ENCODE measurements around the gene PLEKHA4.
A peak's percentile ranks its signal among the peaks of the same experiment; 100 is the strongest.
"Not testable (repeated sequence)": the region's sequence is repeated elsewhere in the genome, so short reads cannot be mapped to it uniquely, and the experiment has no call there.

Gene PLEKHA4

DNA sequence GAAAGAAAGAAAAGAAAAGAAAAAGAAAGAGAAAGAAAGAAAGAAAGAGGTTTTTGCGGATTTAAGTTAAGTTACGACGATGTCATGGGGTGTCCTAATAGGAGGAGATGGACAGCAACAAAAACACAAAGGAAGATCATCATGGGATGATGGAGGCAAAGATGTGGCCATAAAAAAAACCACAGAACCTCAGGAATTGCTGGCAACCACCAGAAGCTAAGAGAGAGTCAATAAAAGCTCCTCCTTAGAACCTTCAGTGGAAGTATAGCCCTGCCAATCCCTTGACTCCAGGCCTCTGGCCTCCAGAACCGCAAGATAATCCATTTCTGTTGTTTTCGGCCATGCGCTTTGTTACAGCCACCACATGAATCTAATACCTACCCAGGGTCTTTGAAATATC, 11.5 kb downstream of the PLEKHA4 start:
- Histone ChIP-seq H3K27ac (ENCODE audit: low read length) (no peak overlapping the region), H3K4me1 (ENCODE audit: control insufficient read depth in 1 of 2, insufficient read depth in 2 of 2, low read length in 2 of 2) (no peaks in the 10 kb centered on the region), H3K4me3 (ENCODE audit: low read depth in 1 of 2, low read length in 2 of 2) (no peak overlapping the region), H3K9me3 (ENCODE audit: control insufficient read depth in 1 of 2, low read length in 2 of 2) (no peaks in the 10 kb centered on the region), H3K36me3 (ENCODE audit: control insufficient read depth in 1 of 2, insufficient read depth in 2 of 2, low read length in 2 of 2) (peaks cover 0 to 20% of the 10 kb centered on the region in 2 donors), H3K27me3 (ENCODE audit: low read depth, low read length) (no peaks in the 10 kb centered on the region)

DNA sequence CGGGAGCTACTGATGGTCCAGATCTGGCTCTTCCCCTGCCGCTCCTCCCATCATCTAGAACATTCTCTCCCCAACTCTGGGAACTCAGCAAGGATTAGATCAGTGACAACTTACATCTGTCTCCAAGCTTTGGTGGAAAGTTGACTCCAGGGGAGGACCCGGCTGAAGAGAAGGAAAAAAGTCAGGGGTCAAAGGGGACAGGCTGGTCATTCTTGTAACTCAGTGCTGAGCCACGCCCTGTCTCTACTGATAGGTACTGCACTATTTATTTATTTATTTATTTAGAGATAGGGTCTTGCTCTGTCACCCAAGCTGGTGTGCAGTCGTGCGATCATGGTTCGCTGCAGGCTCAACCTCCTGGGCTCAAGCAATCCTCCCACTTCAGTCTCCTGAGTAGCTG, 14.3 kb downstream of the PLEKHA4 start:
- Histone ChIP-seq H3K36me3 (ENCODE audit: control insufficient read depth in 1 of 2, insufficient read depth in 2 of 2, low read length in 2 of 2) (peaks cover 0 to under 1% of the 10 kb centered on the region in 2 donors), H3K4me1 (ENCODE audit: control insufficient read depth in 1 of 2, insufficient read depth in 2 of 2, low read length in 2 of 2) (no peaks in the 10 kb centered on the region), H3K27me3 (ENCODE audit: low read depth, low read length) (no peaks in the 10 kb centered on the region), H3K4me3 (ENCODE audit: low read depth in 1 of 2, low read length in 2 of 2) (no peak overlapping the region), H3K9me3 (ENCODE audit: control insufficient read depth in 1 of 2, low read length in 2 of 2) (no peaks in the 10 kb centered on the region), H3K27ac (ENCODE audit: low read length) (no peak overlapping the region)

DNA sequence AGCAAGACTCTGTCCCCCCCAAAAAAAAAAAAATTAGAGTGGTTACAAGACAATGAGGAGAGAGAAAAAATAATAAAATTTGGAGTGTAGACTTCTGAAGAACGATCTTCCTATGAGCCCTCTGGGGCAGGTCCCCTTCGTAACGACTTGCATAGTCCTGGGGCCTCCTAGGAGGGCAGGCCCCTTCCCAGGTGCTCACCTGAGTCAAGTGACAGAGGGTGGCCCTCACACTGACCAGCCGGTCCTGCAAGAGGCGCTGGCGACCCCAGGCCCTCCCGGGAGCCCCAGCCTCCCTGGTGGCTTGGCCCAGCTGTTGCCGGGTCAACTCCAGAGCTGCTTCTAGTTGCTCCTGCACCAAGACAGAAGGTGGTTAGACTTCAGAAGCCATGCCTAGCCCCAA, 14.9 kb downstream of the PLEKHA4 start:
- Histone ChIP-seq H3K27ac (ENCODE audit: low read length) (no peak overlapping the region), H3K4me3 (ENCODE audit: low read depth in 1 of 2, low read length in 2 of 2) (no peak overlapping the region), H3K9me3 (ENCODE audit: control insufficient read depth in 1 of 2, low read length in 2 of 2) (no peaks in the 10 kb centered on the region), H3K36me3 (ENCODE audit: control insufficient read depth in 1 of 2, insufficient read depth in 2 of 2, low read length in 2 of 2) (no peaks in the 10 kb centered on the region), H3K4me1 (ENCODE audit: control insufficient read depth in 1 of 2, insufficient read depth in 2 of 2, low read length in 2 of 2) (no peaks in the 10 kb centered on the region), H3K27me3 (ENCODE audit: low read depth, low read length) (no peaks in the 10 kb centered on the region)

DNA sequence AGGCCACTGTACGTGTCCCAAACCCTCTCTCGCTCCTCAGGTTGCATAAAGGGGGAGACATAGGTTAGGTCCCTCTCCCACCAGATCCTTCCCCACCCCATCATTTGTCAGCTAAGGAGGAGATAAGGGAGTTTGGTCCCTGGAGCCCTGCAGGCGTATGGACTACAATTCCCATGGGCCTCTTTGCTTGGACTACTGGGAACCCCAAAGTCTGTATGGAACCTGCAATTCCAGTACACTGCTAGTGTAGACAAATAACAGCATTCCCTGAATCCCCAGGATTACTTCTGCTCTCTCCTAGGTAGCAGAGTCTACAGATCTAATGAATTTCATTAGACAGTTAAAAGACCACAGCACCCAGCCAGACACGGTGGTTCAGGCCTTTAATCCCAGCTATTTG, 16.1 kb downstream of the PLEKHA4 start:
- Histone ChIP-seq H3K27ac (ENCODE audit: low read length) (no peak overlapping the region), H3K4me3 (ENCODE audit: low read depth in 1 of 2, low read length in 2 of 2) (no peak overlapping the region), H3K27me3 (ENCODE audit: low read depth, low read length) (no peaks in the 10 kb centered on the region), H3K4me1 (ENCODE audit: control insufficient read depth in 1 of 2, insufficient read depth in 2 of 2, low read length in 2 of 2) (no peaks in the 10 kb centered on the region), H3K36me3 (ENCODE audit: control insufficient read depth in 1 of 2, insufficient read depth in 2 of 2, low read length in 2 of 2) (peaks cover 0 to 6% of the 10 kb centered on the region in 2 donors), H3K9me3 (ENCODE audit: control insufficient read depth in 1 of 2, low read length in 2 of 2) (no peaks in the 10 kb centered on the region)

DNA sequence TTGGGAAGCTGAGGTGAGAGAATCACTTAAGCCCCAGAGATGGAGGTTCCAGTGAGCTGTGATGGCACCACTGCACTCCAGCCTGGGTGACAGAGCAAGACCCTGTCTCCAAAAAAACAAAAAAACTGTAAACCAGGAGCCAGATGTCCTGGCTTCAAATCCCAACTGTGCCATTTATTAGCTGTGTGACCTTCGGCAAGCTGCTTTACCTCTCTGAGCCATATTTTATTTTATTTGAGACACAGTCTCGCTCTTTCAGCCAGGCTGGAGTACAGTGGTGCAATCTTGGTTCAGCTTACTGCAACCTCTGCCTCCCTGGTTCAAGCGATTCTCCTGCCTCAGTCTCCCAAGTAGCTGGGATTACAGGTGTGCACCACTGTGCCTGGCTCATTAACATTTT, 21.8 kb downstream of the PLEKHA4 start:
- H3K36me3 ChIP-seq (ENCODE audit: control insufficient read depth in 1 of 2, insufficient read depth in 2 of 2, low read length in 2 of 2): peaks cover 5 to 23% of the 10 kb centered on the region in 2 donors
- H3K4me3 ChIP-seq (ENCODE audit: low read depth in 1 of 2, low read length in 2 of 2); H3K4me1 ChIP-seq (ENCODE audit: control insufficient read depth in 1 of 2, insufficient read depth in 2 of 2, low read length in 2 of 2); H3K9me3 ChIP-seq (ENCODE audit: control insufficient read depth in 1 of 2, low read length in 2 of 2); H3K27ac ChIP-seq (ENCODE audit: low read length); H3K27me3 ChIP-seq (ENCODE audit: low read depth, low read length): not testable (repeated sequence)

DNA sequence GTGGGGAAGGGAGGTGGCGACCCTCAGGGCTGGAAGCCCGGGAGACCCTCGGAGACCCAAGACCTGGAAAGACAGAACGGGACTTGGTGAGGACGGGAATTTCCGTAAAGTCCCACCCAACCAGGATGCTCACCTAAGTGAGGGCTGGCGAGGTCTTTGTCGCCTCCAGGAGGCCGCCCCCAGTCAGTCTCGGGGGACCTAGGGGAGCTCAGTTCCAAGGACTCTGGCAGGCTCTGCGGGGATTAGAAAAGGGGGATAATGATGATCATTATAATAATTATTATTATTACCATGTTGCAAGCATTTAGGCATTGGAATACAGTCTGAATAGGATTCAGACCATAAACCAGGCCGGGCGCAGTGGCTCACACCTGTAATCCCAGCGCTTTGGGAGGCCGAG, 23.0 kb downstream of the PLEKHA4 start:
- Histone ChIP-seq H3K9me3 (ENCODE audit: control insufficient read depth in 1 of 2, low read length in 2 of 2) (no peaks in the 10 kb centered on the region), H3K27me3 (ENCODE audit: low read depth, low read length) (no peaks in the 10 kb centered on the region), H3K36me3 (ENCODE audit: control insufficient read depth in 1 of 2, insufficient read depth in 2 of 2, low read length in 2 of 2) (peaks cover 5 to 23% of the 10 kb centered on the region in 2 donors), H3K4me3 (ENCODE audit: low read depth in 1 of 2, low read length in 2 of 2) (no peak overlapping the region), H3K27ac (ENCODE audit: low read length) (no peak overlapping the region), H3K4me1 (ENCODE audit: control insufficient read depth in 1 of 2, insufficient read depth in 2 of 2, low read length in 2 of 2) (no peaks in the 10 kb centered on the region)

DNA sequence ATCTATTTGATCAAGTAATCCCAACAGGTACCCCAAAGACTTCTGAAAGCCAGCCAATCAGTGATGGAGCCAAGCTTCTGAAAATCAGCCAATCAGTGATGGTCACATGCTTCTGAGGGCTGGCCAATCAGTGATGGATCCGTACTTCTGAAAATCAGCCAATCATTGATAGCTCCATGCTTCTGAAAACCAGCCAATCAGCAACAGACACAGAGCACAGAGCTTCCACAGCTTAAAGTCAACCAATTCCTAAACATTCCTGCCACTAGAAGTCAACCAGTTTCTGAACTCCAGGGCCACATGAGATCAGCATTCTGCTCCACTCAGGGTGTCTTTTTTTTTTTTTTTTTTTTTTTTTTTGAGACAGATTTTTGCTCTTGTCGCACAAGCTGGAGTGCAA, 23.9 kb downstream of the PLEKHA4 start:
- H3K4me3 ChIP-seq (ENCODE audit: low read depth in 1 of 2, low read length in 2 of 2): no peak overlapping the region
- H3K36me3 ChIP-seq (ENCODE audit: control insufficient read depth in 1 of 2, insufficient read depth in 2 of 2, low read length in 2 of 2): peaks cover 5 to 23% of the 10 kb centered on the region in 2 donors
- H3K4me1 ChIP-seq (ENCODE audit: control insufficient read depth in 1 of 2, insufficient read depth in 2 of 2, low read length in 2 of 2): no peaks in the 10 kb centered on the region
- H3K27me3 ChIP-seq (ENCODE audit: low read depth, low read length): no peaks in the 10 kb centered on the region
- no peak overlapping the region for H3K27ac ChIP-seq (ENCODE audit: low read length)
- no peaks in the 10 kb centered on the region for H3K9me3 ChIP-seq (ENCODE audit: control insufficient read depth in 1 of 2, low read length in 2 of 2)

DNA sequence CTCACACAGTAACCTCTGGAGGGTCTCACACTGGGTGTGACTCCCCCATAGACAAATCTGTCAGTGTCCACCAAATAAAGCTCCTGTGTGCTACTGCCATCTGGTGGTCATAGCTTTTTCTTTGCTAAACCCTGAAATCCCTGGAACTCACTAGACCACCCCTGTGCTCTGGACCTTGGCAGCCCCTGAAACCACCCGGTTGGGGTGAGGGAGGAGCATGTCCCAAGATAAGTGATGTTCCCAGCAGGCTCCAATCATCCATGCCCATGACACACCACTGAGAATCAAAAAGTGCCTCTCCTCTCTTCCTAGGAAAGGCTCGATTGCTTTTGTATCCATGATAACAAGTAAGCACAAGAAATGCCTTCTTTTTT, 25.6 kb downstream of the PLEKHA4 start:
- Histone ChIP-seq H3K27ac (ENCODE audit: low read length) (no peak overlapping the region), H3K4me3 (ENCODE audit: low read depth in 1 of 2, low read length in 2 of 2) (no peak overlapping the region), H3K9me3 (ENCODE audit: control insufficient read depth in 1 of 2, low read length in 2 of 2) (no peaks in the 10 kb centered on the region), H3K36me3 (ENCODE audit: control insufficient read depth in 1 of 2, insufficient read depth in 2 of 2, low read length in 2 of 2) (peaks cover 5 to 21% of the 10 kb centered on the region in 2 donors), H3K27me3 (ENCODE audit: low read depth, low read length) (no peaks in the 10 kb centered on the region), H3K4me1 (ENCODE audit: control insufficient read depth in 1 of 2, insufficient read depth in 2 of 2, low read length in 2 of 2) (no peaks in the 10 kb centered on the region)

DNA sequence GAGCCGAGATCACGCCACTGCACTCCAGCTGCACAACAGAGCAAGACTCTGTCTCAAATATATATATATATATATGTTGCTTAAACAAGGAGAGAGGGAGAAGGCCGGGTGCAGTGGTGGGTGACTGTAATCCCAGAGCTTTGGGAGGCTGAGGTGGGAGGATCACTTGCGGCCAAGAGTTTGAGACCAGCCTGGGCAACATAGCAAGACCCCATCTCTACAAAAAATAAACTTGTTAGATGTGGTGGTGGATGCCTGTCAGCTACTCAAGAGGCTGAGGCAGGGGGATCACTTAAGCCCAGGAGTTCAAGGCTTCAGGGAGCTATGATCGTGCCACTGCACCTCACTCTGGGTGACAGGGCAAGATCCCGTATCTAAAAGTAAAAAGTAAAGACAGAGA, 26.8 kb downstream of the PLEKHA4 start:
- peaks cover 5 to 11% of the 10 kb centered on the region in 2 donors for H3K36me3 ChIP-seq (ENCODE audit: control insufficient read depth in 1 of 2, insufficient read depth in 2 of 2, low read length in 2 of 2)
- no peak overlapping the region for H3K4me3 ChIP-seq (ENCODE audit: low read depth in 1 of 2, low read length in 2 of 2)
- no peaks in the 10 kb centered on the region for H3K27me3 ChIP-seq (ENCODE audit: low read depth, low read length)
- H3K4me1 ChIP-seq (ENCODE audit: control insufficient read depth in 1 of 2, insufficient read depth in 2 of 2, low read length in 2 of 2): peaks cover 0 to 3% of the 10 kb centered on the region in 2 donors
- H3K27ac ChIP-seq (ENCODE audit: low read length): no peak overlapping the region
- no peaks in the 10 kb centered on the region for H3K9me3 ChIP-seq (ENCODE audit: control insufficient read depth in 1 of 2, low read length in 2 of 2)

DNA sequence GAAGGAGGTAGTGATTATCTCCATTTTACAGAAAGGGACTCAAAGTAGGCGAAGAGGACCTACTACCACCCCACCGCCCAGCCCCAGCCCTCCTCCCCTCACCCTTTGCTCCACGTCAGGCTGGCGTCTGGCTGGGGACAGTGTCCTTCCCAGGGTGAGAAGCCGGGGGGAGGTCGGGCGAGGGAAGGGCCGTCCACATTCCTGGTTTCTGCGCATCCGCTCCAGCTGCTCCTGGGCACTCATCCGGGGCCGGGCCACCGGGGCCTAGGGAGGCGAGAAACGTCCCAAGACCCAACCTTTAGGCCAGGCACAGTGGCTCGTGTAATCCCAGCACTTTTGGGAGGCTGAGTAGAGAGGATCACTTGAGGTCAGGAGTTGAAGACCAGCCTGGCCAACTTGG, 27.4 kb downstream of the PLEKHA4 start:
- no peaks in the 10 kb centered on the region for H3K9me3 ChIP-seq (ENCODE audit: control insufficient read depth in 1 of 2, low read length in 2 of 2)
- peaks cover 0 to 6% of the 10 kb centered on the region in 2 donors for H3K4me1 ChIP-seq (ENCODE audit: control insufficient read depth in 1 of 2, insufficient read depth in 2 of 2, low read length in 2 of 2)
- no peaks in the 10 kb centered on the region for H3K27me3 ChIP-seq (ENCODE audit: low read depth, low read length)
- H3K27ac ChIP-seq (ENCODE audit: low read length): no peak overlapping the region
- no peak overlapping the region for H3K4me3 ChIP-seq (ENCODE audit: low read depth in 1 of 2, low read length in 2 of 2)
- H3K36me3 ChIP-seq (ENCODE audit: control insufficient read depth in 1 of 2, insufficient read depth in 2 of 2, low read length in 2 of 2): peaks cover 5 to 7% of the 10 kb centered on the region in 2 donors

DNA sequence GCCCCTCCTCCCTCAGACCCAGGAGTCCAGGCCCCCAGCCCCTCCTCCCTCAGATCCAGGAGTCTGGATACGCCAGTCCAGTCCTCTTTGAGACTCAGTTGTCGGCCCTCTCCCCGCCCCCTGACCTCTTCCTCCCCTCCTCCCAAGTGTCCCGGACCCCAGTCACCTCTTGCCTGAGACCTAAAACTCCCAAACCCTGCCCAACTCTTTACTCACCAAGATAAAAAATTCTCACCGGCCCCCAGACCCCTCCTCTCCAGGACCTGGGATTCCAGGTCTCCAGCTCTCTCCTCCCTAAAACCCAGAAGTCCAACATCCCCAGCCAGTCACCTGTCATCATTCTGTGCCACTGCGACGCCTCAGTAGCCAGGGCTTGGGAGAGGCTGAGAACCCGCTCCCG, 30.7 kb downstream of the PLEKHA4 start:
- Histone ChIP-seq H3K27me3 (ENCODE audit: low read depth, low read length) (no peaks in the 10 kb centered on the region), H3K9me3 (ENCODE audit: control insufficient read depth in 1 of 2, low read length in 2 of 2) (no peaks in the 10 kb centered on the region), H3K4me1 (ENCODE audit: control insufficient read depth in 1 of 2, insufficient read depth in 2 of 2, low read length in 2 of 2) (peaks cover 0 to 10% of the 10 kb centered on the region in 2 donors), H3K27ac (ENCODE audit: low read length) (no peak overlapping the region), H3K36me3 (ENCODE audit: control insufficient read depth in 1 of 2, insufficient read depth in 2 of 2, low read length in 2 of 2) (peaks cover 4 to 5% of the 10 kb centered on the region in 2 donors), H3K4me3 (ENCODE audit: low read depth in 1 of 2, low read length in 2 of 2) (no peak overlapping the region)

DNA sequence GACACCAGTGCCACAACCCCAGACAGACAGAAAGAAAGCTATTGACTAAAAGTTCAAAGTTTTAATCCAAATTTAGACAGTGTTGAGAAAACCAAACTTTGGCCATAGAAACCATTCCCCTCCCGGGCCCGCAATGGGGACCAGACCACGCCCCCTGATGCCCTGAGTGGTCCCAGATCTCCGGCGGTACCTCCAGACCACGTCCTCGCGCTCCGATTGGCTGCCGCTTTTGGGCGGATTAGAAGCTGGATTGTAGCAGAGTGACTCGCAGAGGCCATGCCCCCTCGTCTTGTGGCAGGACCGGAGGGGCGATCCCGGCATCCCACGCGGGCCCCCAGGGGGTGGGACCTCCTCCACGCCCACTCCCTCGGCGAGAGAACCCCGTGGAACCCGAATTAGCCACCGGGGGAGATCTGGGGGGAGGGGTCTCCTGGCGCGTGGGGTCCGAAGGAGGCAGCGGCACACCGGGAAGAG, 31.3 kb downstream of the PLEKHA4 start:
- H3K4me1 ChIP-seq (ENCODE audit: control insufficient read depth in 1 of 2, insufficient read depth in 2 of 2, low read length in 2 of 2): peaks cover 0 to 10% of the 10 kb centered on the region in 2 donors
- no peaks in the 10 kb centered on the region for H3K27me3 ChIP-seq (ENCODE audit: low read depth, low read length)
- H3K9me3 ChIP-seq (ENCODE audit: control insufficient read depth in 1 of 2, low read length in 2 of 2): no peaks in the 10 kb centered on the region
- peaks cover 4 to 5% of the 10 kb centered on the region in 2 donors for H3K36me3 ChIP-seq (ENCODE audit: control insufficient read depth in 1 of 2, insufficient read depth in 2 of 2, low read length in 2 of 2)
- H3K4me3 ChIP-seq (ENCODE audit: low read depth in 1 of 2, low read length in 2 of 2): peak overlapping the region; percentile 24 to 54
- peak overlapping the region; percentile 63 for H3K27ac ChIP-seq (ENCODE audit: low read length)

Measured in muscle layer of duodenum (tissue), 2 donors.